GM18498 (cell line): ENCODE data around the gene RORB.

Experiments used
- ATAC-seq: cut with Tn5 transposase; IDR thresholded peaks from one replicate; pipeline ENCODE4 v1.9.1; 2021; ENCODE audit warnings: mild to moderate bottlenecking, moderate library complexity; ENCODE audit not compliant: unreplicated experiment

The RORB gene

GRCh38 chr9:74589576-74589975 lies 92.4 kb downstream of the RORB start:
- ATAC-seq = peak; percentile 40

GRCh38 chr9:74595286-74595685 lies 98.2 kb downstream of the RORB start:
- no peak for ATAC-seq

GRCh38 chr9:74598874-74599273 lies 101.7 kb downstream of the RORB start:
- no peak for ATAC-seq

- no peak for ATAC-seq
These were observed 112.7 kb downstream of the RORB start for GRCh38 chr9:74609671-74610405.

GRCh38 chr9:74610523-74611061 lies 113.5 kb downstream of the RORB start:
- ATAC-seq = no peak

- ATAC-seq = no peak
These were observed 133.1 kb downstream of the RORB start for GRCh38 chr9:74630228-74630627.

GRCh38 chr9:74639112-74639511 lies 142.0 kb downstream of the RORB start:
- ATAC-seq = no peak

GRCh38 chr9:74642376-74642775 lies 145.2 kb downstream of the RORB start:
- ATAC-seq = no peak

GRCh38 chr9:74643303-74643923 lies 146.3 kb downstream of the RORB start:
- ATAC-seq = no peak

- no peak for ATAC-seq
These were observed 146.9 kb downstream of the RORB start for GRCh38 chr9:74644023-74644422.

GRCh38 chr9:74645007-74645639 lies 148.0 kb downstream of the RORB start:
- no peak for ATAC-seq

GRCh38 chr9:74653410-74654080 lies 156.4 kb downstream of the RORB start:
- ATAC-seq = no peak

- ATAC-seq = no peak
These were observed 165.5 kb downstream of the RORB start for GRCh38 chr9:74662674-74663073.

GRCh38 chr9:74663439-74663838 lies 166.3 kb downstream of the RORB start:
- ATAC-seq = no peak

GRCh38 chr9:74666625-74667316 lies 169.6 kb downstream of the RORB start:
- ATAC-seq = no peak

GRCh38 chr9:74672237-74672636 lies 175.1 kb downstream of the RORB start:
- no peak for ATAC-seq

GRCh38 chr9:74674077-74674476 lies 176.9 kb downstream of the RORB start:
- no peak for ATAC-seq

GRCh38 chr9:74681906-74682305 lies 184.8 kb downstream of the RORB start:
- ATAC-seq = no peak

- ATAC-seq = no peak
These were observed 186.2 kb downstream of the RORB start for GRCh38 chr9:74683322-74683721.

- no peak for ATAC-seq
These were observed 193.9 kb downstream of the RORB start for GRCh38 chr9:74691058-74691457.

GRCh38 chr9:74696520-74696919 lies 199.4 kb downstream of the RORB start:
- peak; percentile 54 for ATAC-seq
